IPS DF 19.7 (cell line): ENCODE data around the gene EPB41L1.
A peak's percentile ranks its signal among the peaks of the same experiment; 100 is the strongest.

Source experiments
- DNase-seq: peaks from one replicate; pipeline ENCODE4 v3.0.0-alpha.2; 2013; ENCODE audit warnings: low read depth, low spot score

The EPB41L1 gene

GRCh38 chr20:36193977-36194712 lies 39.6 kb downstream of the EPB41L1 start:
- DNase-seq = no peak

- no peak for DNase-seq
Observed at GRCh38 chr20:36196676-36197075, 42.1 kb downstream of the EPB41L1 start.

- no peak for DNase-seq
Observed at GRCh38 chr20:36197271-36197670, 42.7 kb downstream of the EPB41L1 start.

- peak; percentile 45 for DNase-seq
Observed at GRCh38 chr20:36199345-36200257, 45.1 kb downstream of the EPB41L1 start.

- no peak for DNase-seq
Observed at GRCh38 chr20:36200451-36200850, 45.9 kb downstream of the EPB41L1 start.

- no peak for DNase-seq
Observed at GRCh38 chr20:36201198-36201597, 46.7 kb downstream of the EPB41L1 start.

- peak; percentile 25 for DNase-seq
Observed at GRCh38 chr20:36202891-36203338, 48.4 kb downstream of the EPB41L1 start.

GRCh38 chr20:36203861-36204260 lies 49.3 kb downstream of the EPB41L1 start:
- no peak for DNase-seq

GRCh38 chr20:36205026-36205425 lies 50.5 kb downstream of the EPB41L1 start:
- no peak for DNase-seq

GRCh38 chr20:36206068-36206467 lies 51.5 kb downstream of the EPB41L1 start:
- DNase-seq = no peak

GRCh38 chr20:36206641-36207040 lies 52.1 kb downstream of the EPB41L1 start:
- no peak for DNase-seq

- no peak for DNase-seq
Observed at GRCh38 chr20:36207602-36208001, 53.1 kb downstream of the EPB41L1 start.

GRCh38 chr20:36208257-36208656 lies 53.7 kb downstream of the EPB41L1 start:
- DNase-seq = no peak

GRCh38 chr20:36210436-36211021 lies 56.0 kb downstream of the EPB41L1 start:
- no peak for DNase-seq

GRCh38 chr20:36213362-36213761 lies 58.8 kb downstream of the EPB41L1 start:
- no peak for DNase-seq

GRCh38 chr20:36214684-36215256 lies 60.2 kb downstream of the EPB41L1 start:
- no peak for DNase-seq

GRCh38 chr20:36215778-36216177 lies 61.2 kb downstream of the EPB41L1 start:
- no peak for DNase-seq

- DNase-seq = no peak
Observed at GRCh38 chr20:36216314-36217025, 61.9 kb downstream of the EPB41L1 start.

- peak; percentile 60 for DNase-seq
Observed at GRCh38 chr20:36217226-36217625, 62.7 kb downstream of the EPB41L1 start.

GRCh38 chr20:36218380-36219064 lies 64.0 kb downstream of the EPB41L1 start:
- DNase-seq = no peak
